ENCODE measurements around the gene DYNC2H1.
"Not testable (repeated sequence)": the region's sequence is repeated elsewhere in the genome, so short reads cannot be mapped to it uniquely, and the experiment has no call there.

Gene DYNC2H1

DNA sequence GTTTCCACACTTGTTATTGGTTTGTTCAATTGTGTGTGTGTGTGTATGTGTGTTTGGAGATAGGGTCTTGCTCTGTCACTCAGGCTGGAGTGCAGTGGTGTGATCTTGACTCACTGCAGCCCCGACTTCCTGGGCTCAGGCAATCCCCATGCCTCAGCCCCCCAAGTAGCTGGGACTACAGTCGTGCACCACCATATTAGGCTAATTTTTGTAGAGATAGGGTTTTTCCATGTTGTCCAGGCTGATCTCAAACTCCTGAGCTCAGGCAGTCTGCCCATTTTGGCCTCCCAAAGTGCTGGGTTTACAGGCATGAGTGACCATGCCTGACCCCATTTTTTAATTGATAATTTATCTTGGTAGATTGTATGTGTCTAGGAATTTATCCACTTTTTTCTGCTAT lies 263.7 kb downstream of the DYNC2H1 start:
- no peak for DNase-seq

DNA sequence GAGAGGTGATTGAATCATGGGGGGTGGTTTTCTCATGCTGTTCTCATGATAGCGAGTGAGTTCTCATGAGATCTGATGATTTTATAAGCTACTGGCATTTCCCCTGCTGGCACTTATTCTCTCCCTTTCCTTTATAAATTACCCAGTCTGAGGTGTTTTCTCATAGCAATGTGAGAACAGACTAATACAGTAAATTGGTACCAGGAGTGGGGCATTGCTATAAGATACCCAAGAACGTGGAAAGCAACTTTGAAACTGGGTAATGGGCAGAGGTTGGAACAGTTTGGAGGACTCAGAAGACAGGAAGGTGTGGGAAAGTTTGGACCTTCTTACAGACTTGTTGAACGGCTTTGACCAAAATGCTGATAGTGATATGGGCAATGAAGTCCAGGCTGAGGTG lies 265.0 kb downstream of the DYNC2H1 start:
- DNase-seq, result not testable (repeated sequence)

DNA sequence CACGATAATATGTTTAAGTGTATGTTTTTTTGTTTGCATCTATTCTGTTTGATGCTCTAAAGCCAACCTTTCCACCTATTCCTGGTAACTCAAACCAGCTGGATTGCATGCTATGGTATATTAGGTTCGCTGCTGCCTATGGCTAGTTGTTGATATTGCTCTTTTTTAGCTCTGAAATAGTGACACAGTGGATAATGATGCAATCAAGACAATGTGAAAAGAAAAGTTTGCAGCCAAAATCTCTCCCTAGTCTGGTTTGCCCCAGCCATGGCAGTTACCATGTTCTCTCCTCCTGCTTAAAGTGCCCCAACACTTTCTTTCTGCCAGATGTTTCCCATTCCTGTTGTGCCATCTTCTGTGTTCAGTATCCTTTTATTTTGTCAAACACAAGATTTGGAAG lies 269.7 kb downstream of the DYNC2H1 start:
- DNase-seq, result no peak

DNA sequence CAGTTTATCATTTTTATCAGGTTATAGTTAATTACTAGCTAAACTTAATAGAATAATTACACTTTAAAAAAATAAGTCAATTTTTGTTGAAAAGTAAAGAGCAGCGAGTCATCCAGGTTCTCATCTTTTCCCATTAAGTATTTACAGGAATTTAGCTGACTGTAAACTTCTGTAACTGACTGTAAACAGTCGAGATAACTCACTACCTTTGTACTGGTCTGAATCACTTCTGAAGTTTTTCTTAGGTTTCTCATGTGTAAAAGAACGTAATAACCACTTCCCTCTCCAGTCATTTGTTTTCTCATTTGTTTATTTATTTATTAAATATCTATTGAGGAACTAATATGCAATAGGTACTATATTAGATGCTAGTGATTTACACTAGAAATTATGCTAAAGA lies 270.8 kb downstream of the DYNC2H1 start:
- DNase-seq, result no peak

DNA sequence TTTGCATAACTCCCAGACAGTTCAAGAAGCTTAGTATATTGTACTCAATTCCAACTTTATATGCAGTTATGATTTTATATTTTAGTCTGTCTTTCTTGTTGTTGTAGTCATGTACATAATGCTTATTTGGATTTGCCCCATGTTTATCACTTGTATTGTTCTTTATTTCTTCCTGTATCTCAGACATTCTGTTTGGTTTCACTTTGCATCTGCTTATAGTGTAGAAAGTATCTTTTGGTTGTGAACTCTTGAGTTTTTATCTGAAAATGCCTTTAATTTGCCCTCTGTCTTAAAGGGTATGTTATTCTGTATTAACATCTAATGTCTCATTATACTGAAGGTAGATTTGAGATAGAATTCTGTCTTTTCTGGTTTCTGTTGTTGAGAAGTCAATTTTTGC lies 275.4 kb downstream of the DYNC2H1 start:
- DNase-seq, result no peak

DNA sequence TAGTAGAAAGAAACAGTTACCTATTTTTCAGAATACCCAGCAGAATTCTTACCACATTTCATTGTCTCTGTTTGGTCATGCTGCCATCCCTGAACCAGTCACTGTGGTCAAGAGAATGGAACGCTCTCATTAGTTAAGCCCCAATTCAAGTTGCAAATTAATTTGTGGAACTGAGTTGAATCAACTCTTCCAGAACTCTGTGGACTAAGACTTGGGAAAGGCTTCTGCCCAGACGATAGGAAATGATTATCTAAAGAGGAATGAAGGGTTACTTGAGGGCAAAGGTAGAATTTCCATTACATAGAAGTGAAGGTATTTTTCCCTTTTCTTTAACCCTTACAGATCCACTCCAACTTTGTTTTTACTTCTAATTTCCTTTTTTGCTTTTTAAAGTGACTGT lies 286.4 kb downstream of the DYNC2H1 start:
- DNase-seq, result no peak

DNA sequence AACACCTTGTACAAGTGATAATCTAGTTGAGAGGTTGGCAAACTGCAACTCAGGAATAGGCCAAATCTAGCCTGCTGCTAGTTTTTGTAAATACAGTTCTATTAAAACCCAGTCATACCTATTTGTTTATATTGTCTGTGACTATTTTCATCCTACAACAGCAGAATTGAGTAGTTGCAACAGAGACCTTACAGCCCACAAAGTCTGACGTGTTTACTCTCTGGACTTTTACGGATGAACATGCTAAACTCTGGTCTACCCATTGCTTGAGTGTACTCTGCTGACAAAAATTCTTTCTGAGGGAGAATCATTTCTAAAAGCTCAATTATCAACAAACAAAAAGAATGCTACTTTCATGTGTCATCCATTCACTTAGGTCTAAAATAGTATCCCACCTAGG lies 287.0 kb downstream of the DYNC2H1 start:
- DNase-seq, result no peak

DNA sequence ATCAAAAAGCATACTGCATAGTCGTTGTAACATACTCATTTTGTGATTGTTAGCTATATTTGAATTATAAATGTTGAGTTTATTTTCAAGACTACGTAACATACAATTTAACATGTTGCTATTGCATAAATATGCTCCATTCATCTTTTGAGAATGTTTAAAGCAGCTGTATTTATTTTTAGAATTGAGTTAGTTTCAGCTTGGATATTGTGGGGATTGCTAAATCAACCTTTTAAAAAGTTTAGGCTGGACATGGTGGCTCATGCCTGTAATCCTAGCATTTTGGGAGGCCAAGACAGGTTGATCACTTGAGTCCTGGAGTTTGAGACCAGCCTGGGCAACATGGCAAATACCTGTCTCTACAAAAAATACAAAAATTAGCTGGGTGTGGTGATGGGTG lies 288.1 kb downstream of the DYNC2H1 start:
- DNase-seq, result no peak

DNA sequence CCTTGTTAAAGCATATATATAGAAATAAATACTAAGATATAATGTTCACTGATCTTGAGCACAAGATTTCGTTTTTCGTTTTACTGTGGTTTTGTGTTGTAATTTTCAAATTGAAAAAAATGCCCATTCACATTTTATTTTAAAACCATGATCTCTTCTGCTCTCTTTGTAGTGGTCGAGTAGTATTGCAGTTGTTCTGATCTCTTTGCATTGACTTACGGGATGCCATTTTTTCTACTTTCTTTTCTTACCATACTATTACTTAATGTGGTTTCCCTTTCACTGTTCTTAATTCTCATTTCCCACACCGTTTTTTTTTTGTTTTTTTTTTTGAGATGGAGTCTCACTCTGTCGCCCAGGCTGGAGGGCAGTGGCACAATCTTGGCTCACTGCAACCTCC lies 289.6 kb downstream of the DYNC2H1 start:
- DNase-seq, result no peak

DNA sequence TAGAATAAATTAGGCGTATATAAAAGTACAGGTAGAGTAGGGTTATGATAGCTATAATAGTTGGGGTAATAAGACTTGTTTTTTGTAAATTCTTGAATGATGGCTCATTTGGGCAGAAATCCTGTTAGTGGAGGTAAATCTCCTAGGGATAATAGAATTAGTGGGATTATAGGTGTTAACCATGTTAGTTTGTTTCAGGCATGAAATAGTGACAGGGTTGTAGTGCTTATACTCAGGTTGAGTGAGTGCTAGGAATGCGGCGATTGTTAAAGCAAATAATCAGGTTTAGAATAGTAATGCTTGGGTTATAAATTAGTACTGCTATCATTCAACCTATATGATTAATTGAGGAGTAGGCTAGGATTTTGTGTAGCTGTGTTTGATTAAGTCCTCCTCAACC lies 297.1 kb downstream of the DYNC2H1 start:
- no peak for DNase-seq

DNA sequence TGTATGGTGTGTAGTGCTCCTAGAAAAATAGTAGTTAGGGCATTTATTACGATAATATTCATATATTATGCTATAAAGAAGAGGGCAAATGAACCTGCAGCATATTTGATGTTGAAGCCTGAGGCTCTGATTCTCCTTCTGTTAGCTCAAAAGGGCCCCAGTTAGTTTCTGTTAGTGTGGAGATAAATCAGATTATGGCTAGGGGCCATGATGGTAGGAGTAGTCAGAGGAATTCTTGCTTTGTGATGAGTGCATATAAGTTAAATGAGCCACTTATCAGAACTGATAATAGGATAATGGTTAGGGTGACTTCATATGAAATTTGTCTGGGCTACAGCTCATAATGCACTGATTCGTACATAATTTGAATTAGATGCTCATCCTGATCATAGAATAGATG lies 298.4 kb downstream of the DYNC2H1 start:
- no peak for DNase-seq

DNA sequence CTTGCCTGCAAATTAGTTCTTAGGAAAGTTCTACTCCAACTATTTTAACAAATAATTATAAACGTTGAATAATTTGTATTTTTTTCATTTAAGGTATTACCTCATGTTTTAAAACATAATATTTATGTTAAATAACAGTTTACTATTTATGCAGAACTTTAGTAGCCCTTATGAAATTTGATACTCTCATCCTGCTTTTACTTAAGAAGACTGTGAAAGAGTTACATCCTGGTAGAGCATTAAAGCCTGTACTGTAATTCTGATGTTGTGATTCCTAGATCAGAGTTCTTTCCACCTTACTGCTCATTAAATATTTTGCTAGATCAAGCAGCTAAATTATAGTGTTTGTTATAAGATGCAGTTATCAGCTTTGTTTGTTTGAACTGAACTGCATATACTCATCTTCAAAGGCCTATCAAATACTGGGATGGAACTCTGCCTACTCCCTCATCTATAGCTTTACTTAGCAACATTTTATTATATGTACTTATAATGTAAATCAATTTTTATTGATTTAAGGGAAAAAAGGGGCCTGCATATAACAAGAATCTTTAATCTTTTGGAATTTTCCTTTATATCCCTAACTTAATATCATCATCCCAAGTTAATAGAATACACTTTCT lies 304.2 kb downstream of the DYNC2H1 start:
- DNase-seq, result no peak

DNA sequence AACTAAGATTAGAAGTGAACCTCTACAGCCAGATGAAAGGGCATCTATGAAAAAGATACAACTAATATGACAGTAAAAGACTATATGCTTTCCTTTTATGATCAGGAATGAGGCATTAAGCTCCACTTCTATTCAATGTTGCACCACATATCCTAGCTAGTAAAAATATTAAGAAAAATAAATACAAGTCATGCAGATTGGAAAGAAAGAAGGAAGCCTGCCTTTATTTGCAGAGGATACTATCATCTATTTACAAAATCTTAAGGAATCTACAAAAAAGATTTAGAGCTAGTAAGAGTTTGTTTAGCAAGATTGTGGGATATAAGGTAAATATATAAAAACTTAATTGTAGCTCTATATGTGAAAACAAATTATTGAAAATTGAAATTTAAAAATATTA lies 308.8 kb downstream of the DYNC2H1 start:
- DNase-seq, result no peak

DNA sequence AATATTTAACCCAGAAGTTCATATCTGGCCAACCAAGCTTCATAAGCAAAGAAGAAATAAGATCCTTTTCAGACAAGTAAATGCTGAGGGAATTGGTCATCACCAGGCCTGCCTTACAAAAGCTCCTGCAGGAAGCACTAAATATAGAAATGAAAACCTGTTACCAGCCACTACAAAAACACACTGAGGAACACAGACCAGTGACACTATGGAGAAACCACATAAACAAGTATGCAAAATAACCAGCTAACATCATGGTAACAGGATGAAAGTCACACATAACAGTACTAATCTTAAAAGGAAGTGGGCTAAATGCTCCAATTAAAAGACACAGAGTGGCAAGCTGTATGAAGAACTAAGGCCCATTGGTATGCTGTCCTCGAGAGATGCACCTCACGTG lies 311.4 kb downstream of the DYNC2H1 start:
- no peak for DNase-seq

DNA sequence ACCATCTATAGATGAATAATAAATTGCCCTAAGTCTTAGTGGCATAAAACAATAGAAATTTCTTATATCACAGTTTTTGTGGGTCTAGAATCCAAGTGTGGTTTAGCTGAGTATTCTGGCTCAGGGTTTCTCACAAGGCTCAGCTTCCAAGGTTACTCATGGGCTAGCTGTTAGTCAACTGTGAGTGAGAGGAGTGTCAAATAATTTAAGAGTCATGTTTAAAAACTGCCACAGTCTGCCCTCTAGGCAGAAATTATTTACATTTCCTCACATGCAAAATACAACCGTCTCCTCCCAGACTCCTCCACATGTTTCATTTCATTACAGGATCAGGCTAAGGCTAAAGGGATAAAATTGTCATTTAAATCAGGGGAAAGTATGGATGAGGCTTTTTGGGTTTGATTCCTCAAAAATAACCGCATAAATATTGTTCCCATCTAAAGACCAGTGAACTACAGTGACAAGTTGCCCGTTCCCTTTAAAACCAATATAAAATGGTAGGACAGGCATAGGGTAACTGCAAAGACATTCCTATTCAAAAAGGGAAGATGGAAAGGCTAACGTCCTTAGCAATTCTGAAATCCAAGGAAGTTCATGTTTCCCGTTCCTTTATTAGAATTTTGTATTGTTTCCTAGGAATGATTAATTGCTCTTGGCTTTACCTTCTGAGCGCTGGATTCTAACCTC lies 324.3 kb downstream of the DYNC2H1 start:
- DNase-seq, result no peak

DNA sequence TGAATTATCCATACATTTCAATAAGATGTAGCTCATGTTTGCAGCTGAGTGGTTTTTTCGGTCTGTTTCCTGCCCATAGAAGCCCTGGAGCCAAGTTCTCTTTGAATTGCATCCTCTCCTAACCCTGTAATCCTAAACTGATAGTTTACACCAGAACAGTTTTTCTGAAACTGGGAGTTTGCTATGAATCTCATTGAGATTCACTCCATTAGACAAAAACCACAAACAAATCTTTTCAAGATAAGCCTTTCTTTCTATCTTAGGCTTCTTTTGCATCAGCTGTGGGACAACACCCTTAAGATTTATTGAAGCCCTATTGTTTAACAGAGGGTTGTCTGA lies 324.8 kb downstream of the DYNC2H1 start:
- no peak for DNase-seq

DNA sequence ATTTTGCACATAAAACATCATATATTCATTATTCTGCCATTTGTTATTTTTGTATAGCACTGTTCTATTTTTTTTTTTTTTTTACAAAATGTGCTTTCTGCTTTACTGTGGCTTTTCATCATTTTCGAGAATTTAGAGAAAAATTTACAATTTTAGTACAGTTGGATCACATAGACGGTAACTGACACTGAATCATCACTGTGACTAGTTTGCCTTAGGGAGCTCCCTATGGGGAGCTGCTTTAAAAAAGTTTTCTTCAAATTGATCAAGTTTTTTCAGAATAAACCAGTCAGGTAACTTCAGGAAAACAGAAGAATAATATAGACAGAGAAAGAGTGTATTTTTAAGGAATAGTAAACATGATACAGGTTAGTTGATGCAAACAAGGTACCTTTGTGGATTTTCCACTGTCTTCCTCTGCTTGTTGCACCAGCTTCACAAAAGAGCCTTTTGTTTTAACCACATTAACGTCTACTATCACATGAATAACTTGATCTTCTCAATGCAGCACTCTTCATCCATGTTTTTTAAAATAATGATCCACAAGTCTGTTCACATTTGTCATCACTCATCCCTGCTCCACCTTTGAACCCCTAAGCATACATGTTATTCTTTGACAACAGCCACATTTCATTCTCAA lies 327.0 kb downstream of the DYNC2H1 start:
- DNase-seq, result no peak

DNA sequence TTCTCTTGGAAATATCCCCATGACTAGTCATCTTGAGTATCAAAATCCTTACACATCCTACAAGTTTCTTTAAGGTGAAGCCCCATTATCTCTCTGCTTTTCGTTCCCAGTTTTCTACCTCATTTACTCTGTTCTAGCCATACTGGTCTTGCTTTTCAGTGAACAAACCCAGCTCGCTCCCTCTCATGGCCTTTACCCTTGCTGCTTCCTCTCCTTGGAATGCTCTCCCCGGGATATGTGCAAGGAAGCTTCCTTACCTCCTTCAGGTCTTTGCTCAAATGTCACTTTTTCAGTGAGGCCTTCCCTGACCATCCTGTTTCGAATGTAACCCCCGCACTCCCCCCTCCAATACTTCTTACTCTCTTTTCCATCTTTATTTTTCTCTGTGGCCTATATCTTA lies 331.8 kb downstream of the DYNC2H1 start:
- no peak for DNase-seq

DNA sequence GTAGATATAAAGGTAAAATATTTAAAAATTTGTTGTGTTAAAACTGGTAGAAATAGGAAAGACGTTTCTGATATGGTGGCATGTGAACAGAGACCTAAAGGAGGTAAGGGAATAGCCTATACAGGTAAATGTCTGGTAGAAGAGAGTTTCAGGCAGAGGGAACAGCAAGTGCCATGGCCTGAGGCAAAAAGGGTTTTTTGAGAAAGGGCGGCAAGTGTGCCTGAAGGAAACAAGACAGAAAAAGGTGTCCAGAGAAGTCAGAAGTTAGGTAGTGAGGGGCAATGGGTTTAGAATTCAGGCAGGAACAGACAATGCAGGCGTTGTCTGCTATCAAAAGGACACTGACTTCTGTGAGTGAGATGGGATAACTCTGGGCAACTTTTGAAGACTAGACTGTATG lies 339.7 kb downstream of the DYNC2H1 start:
- no peak for DNase-seq

DNA sequence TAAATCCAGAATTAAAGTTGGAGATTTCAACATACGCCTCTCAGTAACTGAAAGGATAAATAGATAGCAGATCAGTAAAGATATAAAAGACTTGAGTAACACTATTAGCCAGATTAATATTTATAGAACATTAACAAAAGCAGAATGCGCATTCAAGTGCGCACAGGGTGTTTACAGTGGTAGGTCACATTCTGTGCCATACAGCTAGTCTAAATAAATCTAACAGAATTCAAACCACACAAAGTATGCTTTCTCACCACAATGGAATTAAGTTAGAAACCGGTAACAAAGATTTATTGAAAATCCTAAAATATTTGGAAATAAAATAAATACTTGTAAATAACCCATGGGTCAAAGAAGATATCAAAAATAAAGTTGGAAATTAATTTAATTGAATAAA lies 341.0 kb downstream of the DYNC2H1 start:
- DNase-seq, result no peak

DNA sequence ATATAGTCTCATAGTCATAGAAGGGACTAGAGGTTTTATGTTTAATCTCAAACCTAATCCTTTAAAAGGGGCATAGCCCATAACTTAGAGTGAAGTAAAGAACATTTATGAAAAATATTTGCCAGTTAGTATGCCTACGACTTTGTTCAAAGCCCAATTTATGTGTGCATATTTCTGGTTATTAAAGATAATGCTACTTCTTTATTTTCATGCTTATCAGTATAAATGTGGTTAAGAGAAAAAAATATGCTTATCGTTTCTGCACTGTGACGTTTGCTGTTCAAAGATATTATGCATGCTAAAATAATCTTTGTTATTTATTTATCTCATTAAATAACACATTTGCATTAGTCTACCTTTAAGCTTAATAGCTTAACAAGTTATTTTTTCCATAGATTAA lies 343.9 kb downstream of the DYNC2H1 start:
- no peak for DNase-seq

DNA sequence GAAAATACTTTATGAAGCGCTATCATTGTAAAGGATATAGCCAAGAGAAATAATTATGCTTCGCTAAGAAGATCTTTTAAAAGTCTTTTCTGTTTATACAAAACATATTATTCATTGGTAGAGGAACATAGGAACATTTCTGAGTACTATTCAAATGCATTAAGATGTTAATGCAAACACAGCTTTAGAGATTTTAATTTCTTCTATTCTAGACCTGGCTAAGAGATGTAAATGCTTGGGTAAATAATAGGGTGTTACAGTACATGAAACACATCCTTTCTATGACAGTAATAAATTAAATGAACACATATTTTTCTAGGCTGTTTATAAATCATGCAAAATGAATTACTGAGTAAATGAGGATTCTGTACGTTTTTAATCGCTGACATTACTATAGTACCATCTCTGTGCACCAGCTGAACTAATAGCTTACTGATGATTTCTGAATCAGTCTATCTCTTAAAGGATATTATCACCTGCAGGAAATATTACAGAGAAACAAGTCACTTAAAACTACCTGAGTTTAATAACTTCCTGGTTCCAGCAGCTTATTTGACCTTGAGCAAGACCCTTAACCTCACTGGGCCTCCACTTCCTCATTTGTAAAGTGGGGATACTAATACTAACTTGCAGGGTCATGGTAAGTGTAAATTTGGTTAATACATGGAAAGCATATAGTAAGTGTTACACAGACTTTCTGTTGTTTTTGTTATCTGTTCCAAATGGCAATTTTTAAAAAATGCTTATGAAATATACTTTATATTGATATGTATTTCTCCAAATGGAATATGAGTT lies 344.9 kb downstream of the DYNC2H1 start:
- no peak for DNase-seq

DNA sequence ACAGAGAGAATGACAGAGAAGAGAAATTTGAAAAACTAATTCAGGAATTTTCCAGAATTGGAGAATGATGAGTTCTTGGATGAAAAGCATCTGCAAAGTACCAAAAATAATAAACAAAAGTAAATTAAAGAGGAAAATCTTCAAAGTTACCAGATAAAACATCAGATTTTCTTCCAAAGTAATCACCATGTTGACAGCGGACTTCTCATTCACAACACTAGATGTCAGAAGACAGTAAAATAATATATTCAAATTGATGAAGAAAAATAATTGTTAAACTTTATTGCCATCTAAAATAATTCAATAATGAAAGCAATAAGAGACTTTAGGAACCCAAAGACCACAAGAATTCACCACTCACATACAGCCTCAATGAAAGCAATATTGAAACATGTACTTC lies 355.2 kb downstream of the DYNC2H1 start:
- no peak for DNase-seq

DNA sequence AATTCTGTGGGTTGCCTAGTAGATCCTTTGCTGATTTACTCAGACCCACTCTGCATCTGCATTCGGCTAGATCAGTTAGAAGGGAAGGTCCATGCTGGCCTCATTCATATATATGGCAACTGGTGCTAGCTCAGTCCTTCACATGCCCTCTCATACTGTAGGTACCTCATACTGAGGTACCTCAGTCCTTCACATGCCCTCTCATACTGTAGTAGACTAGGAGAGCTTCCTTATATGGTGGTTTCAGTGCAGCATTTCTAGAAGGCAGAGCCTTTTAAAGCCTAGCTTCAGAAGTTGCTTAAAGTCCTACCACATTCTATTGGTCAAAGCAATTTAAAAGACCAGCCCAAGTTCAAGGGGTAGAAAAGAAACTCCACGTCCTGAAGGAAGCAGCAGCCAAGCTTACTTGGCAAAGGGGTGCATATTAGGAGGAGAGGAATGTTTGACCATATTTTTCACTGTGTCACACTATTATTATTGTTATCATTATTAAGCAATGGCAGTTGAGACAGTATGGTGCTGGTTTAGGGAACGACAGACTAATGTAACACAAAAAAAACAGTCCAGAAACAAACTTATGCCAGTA lies 356.4 kb downstream of the DYNC2H1 start:
- no peak for DNase-seq
